Measurements from ENCODE around the gene CPNE7. TPM values are rescaled to one million over a fixed set of nuclear protein-coding genes. Genes with fewer than 3 reads are reported as not detected.

The CPNE7 gene
- total RNA-seq, 1 donor from 2014 or later, result 5.5 TPM

DNA sequence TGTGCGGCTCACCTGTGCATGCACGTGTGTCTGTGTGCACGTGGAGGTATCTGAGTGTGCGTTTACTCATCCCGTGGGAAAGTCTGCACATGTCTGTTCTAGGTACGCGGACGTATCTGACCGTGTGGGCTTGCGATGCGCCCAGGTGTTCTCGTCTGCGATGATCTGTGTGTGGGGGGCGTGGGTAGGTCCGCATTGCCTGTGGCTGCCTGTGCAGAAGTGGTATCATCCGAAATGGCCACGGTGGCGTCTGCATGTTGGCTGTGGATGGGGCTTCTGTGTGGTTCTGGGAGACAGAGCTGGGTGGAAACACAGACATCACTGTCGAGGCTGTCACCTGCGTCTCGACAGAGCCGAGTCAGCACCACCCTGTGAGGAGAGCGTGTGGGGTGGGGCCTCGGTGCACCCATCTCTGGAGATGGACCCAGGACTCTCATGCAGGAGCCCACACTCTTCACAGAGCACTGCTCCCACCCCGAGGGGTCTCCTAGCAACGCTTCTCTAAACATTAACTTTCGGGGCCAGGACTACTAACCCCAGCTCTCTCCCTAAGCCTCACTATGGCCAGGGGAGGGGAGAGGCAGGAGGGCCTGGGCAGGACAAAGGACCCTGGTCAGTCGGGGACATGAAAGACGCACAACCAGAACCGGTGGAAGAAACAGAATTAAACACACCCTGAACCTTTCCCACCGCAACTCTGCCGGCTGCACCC is 46.3 kb downstream of the CPNE7 start:
- Mint-ChIP-seq H3K4me3 (ENCODE audit: unreplicated experiment) (no peak overlapping the region), H3K4me1 (ENCODE audit: unreplicated experiment) (peaks cover 45% of the 10 kb centered on the region)
- TF ChIP-seq, protein P1, sequence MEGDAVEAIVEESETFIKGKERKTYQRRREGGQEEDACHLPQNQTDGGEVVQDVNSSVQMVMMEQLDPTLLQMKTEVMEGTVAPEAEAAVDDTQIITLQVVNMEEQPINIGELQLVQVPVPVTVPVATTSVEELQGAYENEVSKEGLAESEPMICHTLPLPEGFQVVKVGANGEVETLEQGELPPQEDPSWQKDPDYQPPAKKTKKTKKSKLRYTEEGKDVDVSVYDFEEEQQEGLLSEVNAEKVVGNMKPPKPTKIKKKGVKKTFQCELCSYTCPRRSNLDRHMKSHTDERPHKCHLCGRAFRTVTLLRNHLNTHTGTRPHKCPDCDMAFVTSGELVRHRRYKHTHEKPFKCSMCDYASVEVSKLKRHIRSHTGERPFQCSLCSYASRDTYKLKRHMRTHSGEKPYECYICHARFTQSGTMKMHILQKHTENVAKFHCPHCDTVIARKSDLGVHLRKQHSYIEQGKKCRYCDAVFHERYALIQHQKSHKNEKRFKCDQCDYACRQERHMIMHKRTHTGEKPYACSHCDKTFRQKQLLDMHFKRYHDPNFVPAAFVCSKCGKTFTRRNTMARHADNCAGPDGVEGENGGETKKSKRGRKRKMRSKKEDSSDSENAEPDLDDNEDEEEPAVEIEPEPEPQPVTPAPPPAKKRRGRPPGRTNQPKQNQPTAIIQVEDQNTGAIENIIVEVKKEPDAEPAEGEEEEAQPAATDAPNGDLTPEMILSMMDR (IDR thresholded peaks at IDR 0.05; ENCODE audit: unreplicated experiment), result no peak

DNA sequence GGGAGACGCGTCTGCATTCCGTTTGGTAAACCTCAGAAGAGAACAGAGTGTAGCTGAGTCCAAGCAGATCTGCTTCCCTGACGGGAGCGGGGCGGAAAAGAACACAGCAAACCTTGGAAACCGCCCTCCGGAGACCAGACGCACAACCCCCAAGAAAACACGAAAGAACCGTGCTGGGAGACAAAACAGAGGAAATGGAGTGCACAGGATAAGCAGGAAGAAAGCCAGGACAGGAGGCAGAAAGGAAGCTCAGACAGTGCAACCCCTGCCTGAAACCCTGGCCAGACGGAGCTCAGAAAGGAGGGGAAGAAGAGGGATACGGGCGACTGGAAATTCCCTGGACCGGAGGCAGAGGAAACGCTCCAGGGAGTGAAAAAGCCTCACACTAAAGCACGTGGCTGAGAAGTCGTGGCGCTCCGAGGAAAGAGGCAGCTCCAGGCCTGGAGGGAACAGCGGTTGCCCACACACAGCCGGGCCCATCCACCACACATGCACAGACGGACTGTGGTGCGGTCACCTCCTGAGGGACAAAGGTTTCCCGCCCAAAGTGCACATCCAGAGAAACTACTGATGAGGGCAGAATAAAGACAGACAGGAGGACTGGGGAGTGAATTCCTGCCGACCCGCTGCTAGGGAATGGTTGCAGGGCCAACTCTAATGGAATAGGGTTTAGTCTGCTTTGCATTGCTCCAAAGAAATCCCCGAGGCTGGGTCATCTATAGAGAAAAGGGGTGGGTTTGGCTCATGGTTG is 48.1 kb downstream of the CPNE7 start:
- H3K4me1 Mint-ChIP-seq (ENCODE audit: unreplicated experiment), result peaks cover 43% of the 10 kb centered on the region
- peaks cover 19% of the 10 kb centered on the region for H3K36me3 Mint-ChIP-seq (ENCODE audit: low read depth, unreplicated experiment)
- DNase-seq (ENCODE audit: low spot score), result peak; percentile 65
- TF ChIP-seq, protein P1 (IDR thresholded peaks at IDR 0.05; ENCODE audit: unreplicated experiment), result no peak
- H3K9me3 Mint-ChIP-seq (ENCODE audit: unreplicated experiment), result peaks cover 4% of the 10 kb centered on the region
- peaks cover 11% of the 10 kb centered on the region for H3K27me3 Mint-ChIP-seq (ENCODE audit: unreplicated experiment)
- peak overlapping the region; percentile 75 for H3K4me3 Mint-ChIP-seq (ENCODE audit: unreplicated experiment)
- peak overlapping the region; percentile 97 for H3K27ac Mint-ChIP-seq (ENCODE audit: unreplicated experiment)

More for the DNA sequence above, 46.3 kb downstream of the CPNE7 start:
- Mint-ChIP-seq H3K27ac (ENCODE audit: unreplicated experiment) (peak overlapping the region; percentile 97), H3K36me3 (ENCODE audit: low read depth, unreplicated experiment) (peaks cover 23% of the 10 kb centered on the region), H3K9me3 (ENCODE audit: unreplicated experiment) (peaks cover 4% of the 10 kb centered on the region), H3K27me3 (ENCODE audit: unreplicated experiment) (peaks cover 13% of the 10 kb centered on the region)
- no peak for DNase-seq (ENCODE audit: low spot score)

DNA sequence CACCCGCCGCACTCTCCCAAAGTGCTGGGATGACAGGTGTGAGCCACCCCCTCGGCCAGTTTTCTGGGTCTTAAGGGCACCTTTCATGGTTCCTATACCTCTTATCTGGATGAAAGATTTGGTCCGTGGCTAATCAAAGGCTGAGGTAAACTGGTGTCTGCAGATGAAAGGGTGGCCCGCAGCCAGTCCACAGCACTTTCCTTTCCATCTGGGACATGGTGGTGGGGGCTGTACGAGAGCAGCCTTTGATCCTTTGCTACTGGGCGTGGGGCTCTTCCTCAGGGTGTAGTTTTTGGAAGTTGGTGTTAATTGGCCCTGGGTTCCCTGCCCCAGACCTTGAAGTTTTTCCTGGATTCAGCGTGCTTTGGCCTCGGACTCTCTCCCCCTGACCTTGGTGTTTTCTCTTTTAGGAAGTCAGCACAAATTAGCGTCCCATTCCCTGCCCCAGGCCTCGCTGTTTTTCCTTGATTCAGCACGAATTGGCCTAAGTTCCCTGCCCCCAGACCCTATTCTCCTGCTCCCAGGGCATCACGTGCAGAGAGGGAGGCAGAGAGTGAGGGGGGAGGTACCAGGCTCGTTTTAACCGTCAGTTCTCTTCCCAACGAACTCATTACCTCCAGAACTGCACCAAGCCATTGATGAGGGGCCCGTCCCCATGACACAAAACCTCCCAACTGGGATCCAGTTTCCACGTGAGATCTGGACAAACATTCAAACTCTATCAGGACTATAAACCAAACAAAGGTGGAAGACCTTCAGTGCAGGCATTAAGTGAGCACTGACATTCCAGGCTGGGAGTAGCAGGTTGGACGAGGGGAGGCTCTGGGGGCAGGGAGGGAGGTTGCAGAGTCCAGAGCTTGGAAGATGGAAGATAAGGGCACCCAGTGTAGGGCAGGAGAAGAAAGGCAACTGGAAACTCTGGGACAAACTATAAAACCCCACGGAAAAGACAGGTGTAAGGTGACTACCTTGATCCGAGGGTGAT is 49.5 kb downstream of the CPNE7 start:
- Mint-ChIP-seq H3K4me3 (ENCODE audit: unreplicated experiment) (peak overlapping the region; percentile 32), H3K36me3 (ENCODE audit: low read depth, unreplicated experiment) (peaks cover 19% of the 10 kb centered on the region), H3K9me3 (ENCODE audit: unreplicated experiment) (peaks cover 4% of the 10 kb centered on the region), H3K27ac (ENCODE audit: unreplicated experiment) (peak overlapping the region; percentile 7), H3K27me3 (ENCODE audit: unreplicated experiment) (peaks cover 11% of the 10 kb centered on the region), H3K4me1 (ENCODE audit: unreplicated experiment) (peaks cover 41% of the 10 kb centered on the region)
- TF ChIP-seq, protein P1 (IDR thresholded peaks at IDR 0.05; ENCODE audit: unreplicated experiment), result no peak
- no peak for DNase-seq (ENCODE audit: low spot score)

DNA sequence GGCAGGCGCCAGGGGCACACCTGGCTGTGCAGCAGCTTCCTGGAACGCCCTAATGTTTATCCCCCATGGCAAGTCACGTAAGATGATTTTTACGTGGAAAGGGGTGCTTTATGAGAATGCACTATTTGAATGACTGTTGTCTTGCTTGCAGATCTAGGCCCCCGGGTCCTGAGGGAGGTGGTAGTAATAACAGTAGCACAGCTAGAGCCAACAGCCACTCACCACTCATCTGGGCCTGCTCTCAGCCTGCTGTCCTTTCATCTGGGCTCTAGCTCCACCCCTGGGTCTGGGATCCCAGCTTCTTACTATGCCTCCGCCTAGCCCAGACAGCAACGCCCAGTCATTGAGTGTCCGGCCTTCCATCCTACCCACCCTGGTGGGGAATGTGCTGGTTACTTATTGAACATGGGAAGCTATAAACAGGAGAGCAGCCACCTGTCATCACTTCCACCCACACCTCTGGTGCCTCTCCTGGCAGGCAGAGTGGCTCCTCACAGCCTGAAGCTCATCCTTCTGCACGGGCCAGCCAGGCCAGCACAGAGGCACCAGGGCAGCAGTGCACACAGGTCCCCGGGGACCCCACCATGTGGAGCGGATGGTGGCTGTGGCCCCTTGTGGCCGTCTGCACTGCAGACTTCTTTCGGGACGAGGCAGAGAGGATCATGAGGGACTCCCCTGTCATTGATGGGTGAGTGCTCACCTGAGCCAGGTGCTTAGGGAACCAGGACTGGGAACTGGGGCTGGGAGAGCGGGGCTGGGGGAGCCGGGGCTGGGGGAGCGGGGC is 54.5 kb downstream of the CPNE7 start:
- Mint-ChIP-seq H3K9me3 (ENCODE audit: unreplicated experiment) (no peaks in the 10 kb centered on the region), H3K27me3 (ENCODE audit: unreplicated experiment) (peaks cover 5% of the 10 kb centered on the region), H3K4me3 (ENCODE audit: unreplicated experiment) (no peak overlapping the region), H3K27ac (ENCODE audit: unreplicated experiment) (no peak overlapping the region), H3K4me1 (ENCODE audit: unreplicated experiment) (peaks cover 5% of the 10 kb centered on the region), H3K36me3 (ENCODE audit: low read depth, unreplicated experiment) (no peaks in the 10 kb centered on the region)
- no peak for DNase-seq (ENCODE audit: low spot score)
- TF ChIP-seq, protein P1 (IDR thresholded peaks at IDR 0.05; ENCODE audit: unreplicated experiment), result no peak
